Testis (tissue), 2 donors: ENCODE measurements around the gene BACH1.

Experiments used
- CTCF ChIP-seq, 3 experiments: fragments of 450-650 bp in 2 of 3; fragments of 200-600 bp in 1 of 3; sonication (generic) in 1 of 3; IDR thresholded peaks; one replicate each; pipeline ENCODE4 v1.5.1; 2016 to 2019; ENCODE audit warnings: antibody characterized with exemption in 3 of 3, mild to moderate bottlenecking in 2 of 3, moderate library complexity in 1 of 3
- POLR2A ChIP-seq: fragments of 450-650 bp; IDR thresholded peaks from one replicate; pipeline ENCODE4 v1.6.1; 2017; ENCODE audit warnings: antibody characterized with exemption, mild to moderate bottlenecking, moderate library complexity

GRCh38 chr21:29321217-29321616 is 22.5 kb downstream of the BACH1 start:
- TF ChIP-seq POLR2A: no peak
- TF ChIP-seq CTCF (IDR thresholded peaks at IDR 0.05): no peak
